Measurements from ENCODE around the gene CX3CR1.

GRCh38 chr3:39234651-39235050 is 45.2 kb downstream of the CX3CR1 start:
- no peak for TF ChIP-seq CTCF (IDR thresholded peaks at IDR 0.05; ENCODE audit: insufficient read depth, low read depth, low read length)
- no peak for TF ChIP-seq EZH2 (IDR thresholded peaks at IDR 0.05; ENCODE audit: insufficient read depth, low read length)

Measured in astrocyte (in vitro differentiated cells and primary cell).